Endothelial cell of umbilical vein (primary cell): ENCODE results near the gene TMEM214. TPM values are rescaled to one million over a fixed set of nuclear protein-coding genes. Genes with fewer than 3 reads are reported as not detected.

Experiments used
- BruUV-seq: library from RNA; stranded (reverse); fragments of 400-500 nt; replicated peaks from 2 replicates; lab custom pipeline; 2021; lab: Mats Ljungman, UMichigan
- CTCF ChIA-PET: fragments of 300-600, 350-600 bp; sonication (Branson Sonifier 250); formaldehyde crosslinking; loops from one replicate; lab custom pipeline; 2021; ENCODE audit warnings: antibody characterized with exemption, inconsistent platforms; lab: Charles Lee
- POLR2A ChIA-PET: fragments of 300-600, 350-600 bp; sonication (Branson Sonifier 250); formaldehyde crosslinking; loops from one replicate; lab custom pipeline; 2021; ENCODE audit warnings: antibody characterized with exemption, inconsistent platforms; lab: Charles Lee
- DNase-seq: peaks from one replicate; pipeline ENCODE4 v3.0.0-alpha.2; 2011; ENCODE audit warnings: low read depth, low spot score
- FAIRE-seq: peaks from 2 replicates; lab custom pipeline; 2011; peaks lifted over from hg19 to GRCh38; lab: Jason Lieb, UNC
- H2AFZ ChIP-seq: 2 replicates; pipeline ENCODE4 v1.6.0; 2012; ENCODE audit warnings: low read depth, low read length, control low read depth, inconsistent platforms
- H3K27ac ChIP-seq: 2 replicates; pipeline ENCODE4 v1.5.1; 2011; ENCODE audit warnings: low read depth, mild to moderate bottlenecking, control low read depth, low read length, moderate library complexity; ENCODE audit not compliant: insufficient read depth
- H3K27me3 ChIP-seq, 2 experiments: 2 replicates each; pipeline versions ENCODE4 v1.6.0 to v1.6.1; 2011; ENCODE audit warnings: low read length in 2 of 2, mixed read lengths in 1 of 2; ENCODE audit not compliant: control insufficient read depth in 2 of 2, insufficient read depth in 2 of 2
- H3K36me3 ChIP-seq, 2 experiments: 2 replicates in 1 of 2; 3 replicates in 1 of 2; pipeline ENCODE4 v1.5.1; 2011; ENCODE audit warnings: low read length in 2 of 2, mild to moderate bottlenecking in 1 of 2, moderate library complexity in 1 of 2; ENCODE audit not compliant: control insufficient read depth in 2 of 2, insufficient read depth in 2 of 2; ENCODE audit errors: extremely low read depth in 1 of 2
- H3K4me1 ChIP-seq: 3 replicates; pipeline ENCODE4 v1.5.1; 2011; ENCODE audit warnings: mild to moderate bottlenecking, low read length; ENCODE audit not compliant: control insufficient read depth, insufficient read depth; ENCODE audit errors: extremely low read depth
- H3K4me2 ChIP-seq: 2 replicates; pipeline ENCODE4 v1.6.1; 2011; ENCODE audit warnings: low read length, control low read depth, mixed read lengths; ENCODE audit not compliant: insufficient read depth
- H3K4me3 ChIP-seq, 3 experiments: fragments of 200-600 bp in 1 of 3; sonication (generic), shearing (Covaris generic) in 1 of 3; replicated peaks in 1 of 3; 2 replicates each; pipeline ENCODE4 v1.5.1; 2011 to 2016; ENCODE audit warnings: control low read depth in 3 of 3, low read length in 3 of 3, mild to moderate bottlenecking in 2 of 3, inconsistent platforms in 1 of 3, low read depth in 1 of 3, moderate library complexity in 1 of 3; ENCODE audit not compliant: insufficient read depth in 1 of 3
- H3K79me2 ChIP-seq: 2 replicates; pipeline ENCODE4 v1.6.0; 2012; ENCODE audit warnings: low read length, inconsistent platforms; ENCODE audit not compliant: control insufficient read depth, insufficient read depth
- H3K9ac ChIP-seq: replicated peaks from 2 replicates; pipeline ENCODE3; 2011; ENCODE audit warnings: low read length, control low read depth; ENCODE audit not compliant: insufficient read depth; ENCODE audit errors: extremely low read depth
- H3K9me1 ChIP-seq: replicated peaks from 3 replicates; pipeline ENCODE4 v1.6.0; 2011; ENCODE audit warnings: mild to moderate bottlenecking, low read length; ENCODE audit not compliant: control insufficient read depth, insufficient read depth; ENCODE audit errors: extremely low read depth
- H3K9me3 ChIP-seq: replicated peaks from 2 replicates; pipeline ENCODE4 v1.5.1; 2012; ENCODE audit warnings: low read length, inconsistent platforms; ENCODE audit not compliant: control insufficient read depth, insufficient read depth
- H4K20me1 ChIP-seq: replicated peaks from 2 replicates; pipeline ENCODE3; 2011; ENCODE audit warnings: mild to moderate bottlenecking, low read length; ENCODE audit not compliant: control insufficient read depth, insufficient read depth; ENCODE audit errors: extremely low read depth
- EZH2 ChIP-seq: IDR thresholded peaks from 2 replicates; pipeline ENCODE4 v1.6.1; 2012; ENCODE audit warnings: borderline replicate concordance, low read depth, mild to moderate bottlenecking, moderate library complexity, low read length, inconsistent platforms; ENCODE audit not compliant: severe bottlenecking
- FOS ChIP-seq: IDR thresholded peaks from 2 replicates; pipeline ENCODE4 v1.6.1; 2011; ENCODE audit warnings: mild to moderate bottlenecking, low read length, moderate library complexity, borderline replicate concordance; ENCODE audit not compliant: insufficient read depth
- GATA2 ChIP-seq: IDR thresholded peaks from 2 replicates; pipeline ENCODE4 v1.7.0; 2011; ENCODE audit warnings: low read depth, mild to moderate bottlenecking, moderate library complexity, mixed read lengths, low read length; ENCODE audit not compliant: insufficient read length, insufficient read depth
- JUN ChIP-seq: IDR thresholded peaks from 2 replicates; pipeline ENCODE4 v1.6.1; 2011; ENCODE audit warnings: borderline replicate concordance, low read depth; ENCODE audit not compliant: insufficient read length, insufficient read depth
- MYC ChIP-seq: IDR thresholded peaks from one replicate; pipeline ENCODE4 v1.6.1; 2011; ENCODE audit warnings: mild to moderate bottlenecking, low read depth, low read length
- POLR2A ChIP-seq: IDR thresholded peaks from 2 replicates; pipeline ENCODE4 v1.6.1; 2012; ENCODE audit warnings: low read depth, mild to moderate bottlenecking, control low read depth, low read length
- POLR2AphosphoS5 ChIP-seq: IDR thresholded peaks from 2 replicates; pipeline ENCODE4 v1.6.1; 2012; ENCODE audit warnings: low read depth, mild to moderate bottlenecking, control low read depth, low read length, moderate library complexity; ENCODE audit not compliant: insufficient read depth
- dilution Hi-C: fragments of 300-500 bp; cut with MboI; formaldehyde crosslinking; loops from one replicate; pipeline ENCODE4 v1.15.0; 2019; ENCODE audit warnings: low sequenced_read_pairs; ENCODE audit not compliant: extremely low pct_ligation_motif_present
- intact Hi-C: fragments of 100-400 bp; cut with micrococcal nuclease; formaldehyde crosslinking; loops from one replicate; pipeline ENCODE4 v1.10.0; 2022
- polyA plus RNA-seq, 4 experiments: library from polyadenylated mRNA; depleted of rRNA in 3 of 4; stranded (reverse) in 3 of 4; unstranded in 1 of 4; fragments of >200 nt; gene quantifications; 2 replicates each; pipeline versions ENCODE4 v1.2.1 to v1.2.3, GENCODE V29; 2011 to 2012; ENCODE audit warnings: missing spikeins in 1 of 4
- total RNA-seq: library from RNA; stranded (reverse); gene quantifications from 2 replicates; pipeline ENCODE4 v1.2.3, GENCODE V29; 2021
- TF ChIP-seq, protein P1 (sequence below): IDR thresholded peaks from 2 replicates; pipeline ENCODE4 v1.6.1; 2011; ENCODE audit not compliant: insufficient read depth, insufficient read length
- TF ChIP-seq, protein P2 (sequence below), 2 donors: IDR thresholded peaks; 1 replicate in 1 of 2; 2 replicates in 1 of 2; pipeline ENCODE4 v1.5.1; 2011; ENCODE audit warnings: low read length in 2 of 2, mild to moderate bottlenecking in 2 of 2, moderate library complexity in 2 of 2, control low read depth in 1 of 2, inconsistent platforms in 1 of 2, low read depth in 1 of 2; ENCODE audit not compliant: insufficient read depth in 1 of 2; ENCODE audit errors: extremely low read depth in 1 of 2

Gene TMEM214
- total and polyA plus RNA-seq, 2 donors (not counting 3 experiments of a cell fraction or from before 2014, with no cell fraction given), result 109 to 163 TPM

DNA sequence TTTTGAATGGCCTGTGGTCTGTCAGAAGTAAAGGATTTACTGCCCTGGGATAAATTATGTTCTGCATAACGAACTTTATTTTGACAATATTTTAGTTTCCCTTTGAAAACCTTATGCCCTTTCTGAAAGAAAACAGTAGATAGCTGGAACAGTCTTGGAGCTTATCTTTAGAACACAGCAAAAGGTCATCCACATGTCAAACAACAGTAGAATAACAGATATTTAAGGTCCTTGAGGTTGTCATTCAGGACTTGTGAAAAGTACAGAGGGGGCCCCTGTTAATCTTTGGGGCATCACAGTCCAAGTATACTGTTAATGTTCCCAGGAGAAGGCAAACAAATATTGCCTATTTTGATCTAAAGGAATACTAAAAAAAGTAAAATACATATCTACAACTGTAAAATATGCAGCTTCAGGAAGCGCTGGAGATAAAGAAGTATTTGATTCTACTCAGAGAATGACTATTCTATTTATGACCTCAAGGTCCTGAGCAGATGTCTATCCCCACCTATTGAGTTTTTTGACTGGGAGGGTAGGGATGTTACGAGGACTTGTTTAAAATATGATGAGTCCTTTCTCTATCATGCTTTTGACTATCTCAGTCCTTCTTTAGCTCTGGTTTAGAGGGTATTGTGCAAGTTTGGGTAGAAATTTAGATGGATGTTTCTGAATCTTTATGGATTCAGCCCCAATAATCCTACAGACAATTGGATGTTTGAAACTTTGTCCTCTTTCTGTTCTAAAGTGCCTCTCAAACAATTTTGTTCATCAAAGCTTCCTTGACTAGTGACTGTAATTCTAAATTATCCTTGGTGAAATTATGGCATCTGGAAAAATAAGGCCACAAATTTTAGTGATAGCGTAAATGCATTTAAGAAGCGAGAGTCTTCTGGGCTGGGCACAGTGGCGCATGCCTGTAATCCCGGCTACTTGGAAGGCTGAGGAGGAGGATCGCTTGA is 25.1 kb upstream of the TMEM214 start:
- Histone ChIP-seq H4K20me1 (no peaks in the 10 kb centered on the region), H3K79me2 (no peaks in the 10 kb centered on the region), H3K9me3 (no peaks in the 10 kb centered on the region), H3K9ac (no peak overlapping the region), H3K4me3 (no peak overlapping the region), H3K27me3 (no peaks in the 10 kb centered on the region), H2AFZ (no peak overlapping the region), H3K4me2 (no peak overlapping the region), H3K36me3 (no peaks in the 10 kb centered on the region), H3K9me1 (no peaks in the 10 kb centered on the region), H3K27ac (no peak overlapping the region), H3K4me1 (peaks cover 6% of the 10 kb centered on the region)
- DNase-seq, result peak; percentile 61
- intact Hi-C loops (no loop called here), dilution Hi-C loops (no loop called here)
- no peak for TF ChIP-seq EZH2
- no peak for TF ChIP-seq MYC
- TF ChIP-seq, protein P1, sequence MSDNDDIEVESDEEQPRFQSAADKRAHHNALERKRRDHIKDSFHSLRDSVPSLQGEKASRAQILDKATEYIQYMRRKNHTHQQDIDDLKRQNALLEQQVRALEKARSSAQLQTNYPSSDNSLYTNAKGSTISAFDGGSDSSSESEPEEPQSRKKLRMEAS, result no peak
- TF ChIP-seq, protein P2, sequence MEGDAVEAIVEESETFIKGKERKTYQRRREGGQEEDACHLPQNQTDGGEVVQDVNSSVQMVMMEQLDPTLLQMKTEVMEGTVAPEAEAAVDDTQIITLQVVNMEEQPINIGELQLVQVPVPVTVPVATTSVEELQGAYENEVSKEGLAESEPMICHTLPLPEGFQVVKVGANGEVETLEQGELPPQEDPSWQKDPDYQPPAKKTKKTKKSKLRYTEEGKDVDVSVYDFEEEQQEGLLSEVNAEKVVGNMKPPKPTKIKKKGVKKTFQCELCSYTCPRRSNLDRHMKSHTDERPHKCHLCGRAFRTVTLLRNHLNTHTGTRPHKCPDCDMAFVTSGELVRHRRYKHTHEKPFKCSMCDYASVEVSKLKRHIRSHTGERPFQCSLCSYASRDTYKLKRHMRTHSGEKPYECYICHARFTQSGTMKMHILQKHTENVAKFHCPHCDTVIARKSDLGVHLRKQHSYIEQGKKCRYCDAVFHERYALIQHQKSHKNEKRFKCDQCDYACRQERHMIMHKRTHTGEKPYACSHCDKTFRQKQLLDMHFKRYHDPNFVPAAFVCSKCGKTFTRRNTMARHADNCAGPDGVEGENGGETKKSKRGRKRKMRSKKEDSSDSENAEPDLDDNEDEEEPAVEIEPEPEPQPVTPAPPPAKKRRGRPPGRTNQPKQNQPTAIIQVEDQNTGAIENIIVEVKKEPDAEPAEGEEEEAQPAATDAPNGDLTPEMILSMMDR (IDR thresholded peaks at IDR 0.05; ENCODE audit: extremely low read depth in 1 of 2, insufficient read depth in 1 of 2, low read depth in 1 of 2, low read length in 2 of 2), result no peak
- no peak for TF ChIP-seq FOS
- no peak for TF ChIP-seq GATA2
- no peak for TF ChIP-seq POLR2A
- no peak for TF ChIP-seq JUN
- TF ChIP-seq POLR2AphosphoS5, result no peak
- CTCF ChIA-PET, result interaction anchor here (0.6 to 2.2 kb wide), 6 partner anchors 9 to 162 kb away, joined by 3 to 9 read pairs (median 3); no protein-coding TSS in a partner anchor
- POLR2A ChIA-PET, result no interaction called here
- no peak for FAIRE-seq
- no TSS peak for BruUV-seq
